Caco-2 (cell line): ENCODE results near the gene ZNF532. TPM values are rescaled to one million over a fixed set of nuclear protein-coding genes. Genes with fewer than 3 reads are reported as not detected.

Experiments
- Bru-seq: library from RNA; stranded (reverse); fragments of 400-500 nt; gene quantifications from one replicate; lab custom pipeline; 2021; lab: Mats Ljungman, UMichigan
- BruChase-seq, 2 experiments: library from RNA; stranded (reverse); fragments of 400-500 nt; gene quantifications; one replicate each; lab custom pipeline; 2021; lab: Mats Ljungman, UMichigan
- BruUV-seq: library from RNA; stranded (reverse); fragments of 400-500 nt; replicated peaks from 2 replicates; lab custom pipeline; 2021; lab: Mats Ljungman, UMichigan
- CTCF ChIA-PET: fragments of 300-600 bp; sonication (Branson Sonifier 250); formaldehyde crosslinking; loops from one replicate; lab custom pipeline; 2022; ENCODE audit warnings: antibody characterized with exemption; lab: Charles Lee
- POLR2A ChIA-PET: fragments of 300-600 bp; sonication (Branson Sonifier 250); formaldehyde crosslinking; loops from one replicate; lab custom pipeline; 2022; ENCODE audit warnings: antibody characterized with exemption; lab: Charles Lee
- DNase-seq, 2 experiments: peaks; one replicate each; pipeline versions ENCODE4 v3.0.0 to v3.0.0-alpha.2; 2020 to 2022
- H3K27me3 ChIP-seq: replicated peaks from 2 replicates; pipeline ENCODE4 v1.6.0; 2011; ENCODE audit warnings: low read length; ENCODE audit not compliant: control insufficient read depth, insufficient read depth
- H3K36me3 ChIP-seq: 2 replicates; pipeline ENCODE4 v1.5.1; 2011; ENCODE audit warnings: low read length; ENCODE audit not compliant: control insufficient read depth, insufficient read depth
- H3K4me1 ChIP-seq: fragments of 250-450 bp; sonication (Bioruptor Pico); 2 replicates; pipeline ENCODE4 v1.5.1; 2020; ENCODE audit warnings: mild to moderate bottlenecking
- H3K4me3 ChIP-seq: 2 replicates; pipeline ENCODE4 v1.5.1; 2011; ENCODE audit warnings: low read depth, mild to moderate bottlenecking, control low read depth, low read length
- H3K9me3 ChIP-seq: fragments of 250-450 bp; sonication (Bioruptor Pico); 2 replicates; pipeline ENCODE4 v1.5.1; 2020; ENCODE audit warnings: mild to moderate bottlenecking, moderate library complexity
- H3K27ac Mint-ChIP-seq: one replicate; pipeline ENCODE4 v1.8.0; 2022; ENCODE audit warnings: mixed read lengths; ENCODE audit not compliant: unreplicated experiment
- H3K27me3 Mint-ChIP-seq: one replicate; pipeline ENCODE4 v1.8.0; 2022; ENCODE audit warnings: mixed read lengths; ENCODE audit not compliant: insufficient read depth, unreplicated experiment
- H3K36me3 Mint-ChIP-seq: one replicate; pipeline ENCODE4 v1.8.0; 2022; ENCODE audit warnings: mild to moderate bottlenecking, mixed read lengths; ENCODE audit not compliant: insufficient read depth, unreplicated experiment
- H3K4me1 Mint-ChIP-seq: one replicate; pipeline ENCODE4 v1.8.0; 2022; ENCODE audit warnings: low read depth, mixed read lengths; ENCODE audit not compliant: unreplicated experiment
- H3K4me3 Mint-ChIP-seq: one replicate; pipeline ENCODE4 v1.8.0; 2022; ENCODE audit warnings: mild to moderate bottlenecking, moderate library complexity, mixed read lengths; ENCODE audit not compliant: unreplicated experiment
- H3K9me3 Mint-ChIP-seq: one replicate; pipeline ENCODE4 v1.8.0; 2022; ENCODE audit warnings: mixed read lengths; ENCODE audit not compliant: unreplicated experiment
- intact Hi-C: fragments of 100-400 bp; cut with micrococcal nuclease; formaldehyde crosslinking; loops from one replicate; pipeline ENCODE4 v1.10.0; 2022; ENCODE audit not compliant: unreplicated experiment
- long read RNA-seq: library from polyadenylated mRNA; stranded (forward); transcript quantifications from one replicate; pipeline ENCODE4 v2.0.0, GENCODE V29; 2022
- total RNA-seq: library from RNA; stranded (reverse); gene quantifications from 2 replicates; pipeline ENCODE4 v1.2.3, GENCODE V29; 2022
- TF ChIP-seq, protein P1 (sequence below), 2 experiments: fragments of 200-600 bp in 1 of 2; IDR thresholded peaks; 1 replicate in 1 of 2; 2 replicates in 1 of 2; pipeline versions ENCODE4 v1.5.1 to v1.8.0; 2011 to 2022; ENCODE audit warnings: antibody characterized with exemption in 1 of 2, control low read depth in 1 of 2, inconsistent platforms in 1 of 2, low read depth in 1 of 2, low read length in 1 of 2, mild to moderate bottlenecking in 1 of 2, moderate library complexity in 1 of 2; ENCODE audit not compliant: insufficient read depth in 1 of 2, severe bottlenecking in 1 of 2, unreplicated experiment in 1 of 2

ZNF532 gene, protein sequence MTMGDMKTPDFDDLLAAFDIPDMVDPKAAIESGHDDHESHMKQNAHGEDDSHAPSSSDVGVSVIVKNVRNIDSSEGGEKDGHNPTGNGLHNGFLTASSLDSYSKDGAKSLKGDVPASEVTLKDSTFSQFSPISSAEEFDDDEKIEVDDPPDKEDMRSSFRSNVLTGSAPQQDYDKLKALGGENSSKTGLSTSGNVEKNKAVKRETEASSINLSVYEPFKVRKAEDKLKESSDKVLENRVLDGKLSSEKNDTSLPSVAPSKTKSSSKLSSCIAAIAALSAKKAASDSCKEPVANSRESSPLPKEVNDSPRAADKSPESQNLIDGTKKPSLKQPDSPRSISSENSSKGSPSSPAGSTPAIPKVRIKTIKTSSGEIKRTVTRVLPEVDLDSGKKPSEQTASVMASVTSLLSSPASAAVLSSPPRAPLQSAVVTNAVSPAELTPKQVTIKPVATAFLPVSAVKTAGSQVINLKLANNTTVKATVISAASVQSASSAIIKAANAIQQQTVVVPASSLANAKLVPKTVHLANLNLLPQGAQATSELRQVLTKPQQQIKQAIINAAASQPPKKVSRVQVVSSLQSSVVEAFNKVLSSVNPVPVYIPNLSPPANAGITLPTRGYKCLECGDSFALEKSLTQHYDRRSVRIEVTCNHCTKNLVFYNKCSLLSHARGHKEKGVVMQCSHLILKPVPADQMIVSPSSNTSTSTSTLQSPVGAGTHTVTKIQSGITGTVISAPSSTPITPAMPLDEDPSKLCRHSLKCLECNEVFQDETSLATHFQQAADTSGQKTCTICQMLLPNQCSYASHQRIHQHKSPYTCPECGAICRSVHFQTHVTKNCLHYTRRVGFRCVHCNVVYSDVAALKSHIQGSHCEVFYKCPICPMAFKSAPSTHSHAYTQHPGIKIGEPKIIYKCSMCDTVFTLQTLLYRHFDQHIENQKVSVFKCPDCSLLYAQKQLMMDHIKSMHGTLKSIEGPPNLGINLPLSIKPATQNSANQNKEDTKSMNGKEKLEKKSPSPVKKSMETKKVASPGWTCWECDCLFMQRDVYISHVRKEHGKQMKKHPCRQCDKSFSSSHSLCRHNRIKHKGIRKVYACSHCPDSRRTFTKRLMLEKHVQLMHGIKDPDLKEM (N-terminal part only)
- total RNA-seq (27.7 and 32.7 TPM in 2 replicates), Bru-seq, nascent RNA (percentile 62 among the genes with signal in this experiment), BruChase-seq, experiment 1, labeled RNA remaining after a 2-hour chase (percentile 61 among the genes with signal in this experiment), BruChase-seq, experiment 2, labeled RNA remaining after a 6-hour chase (percentile 66 among the genes with signal in this experiment)
- long read RNA-seq, full-length matches to known transcripts = 2 of 9 reads
- long read RNA-seq, partial matches to known transcripts = 0 of 9 reads
- long read RNA-seq, other reads (novel, unspliced or antisense) = 7 of 9 reads

DNA sequence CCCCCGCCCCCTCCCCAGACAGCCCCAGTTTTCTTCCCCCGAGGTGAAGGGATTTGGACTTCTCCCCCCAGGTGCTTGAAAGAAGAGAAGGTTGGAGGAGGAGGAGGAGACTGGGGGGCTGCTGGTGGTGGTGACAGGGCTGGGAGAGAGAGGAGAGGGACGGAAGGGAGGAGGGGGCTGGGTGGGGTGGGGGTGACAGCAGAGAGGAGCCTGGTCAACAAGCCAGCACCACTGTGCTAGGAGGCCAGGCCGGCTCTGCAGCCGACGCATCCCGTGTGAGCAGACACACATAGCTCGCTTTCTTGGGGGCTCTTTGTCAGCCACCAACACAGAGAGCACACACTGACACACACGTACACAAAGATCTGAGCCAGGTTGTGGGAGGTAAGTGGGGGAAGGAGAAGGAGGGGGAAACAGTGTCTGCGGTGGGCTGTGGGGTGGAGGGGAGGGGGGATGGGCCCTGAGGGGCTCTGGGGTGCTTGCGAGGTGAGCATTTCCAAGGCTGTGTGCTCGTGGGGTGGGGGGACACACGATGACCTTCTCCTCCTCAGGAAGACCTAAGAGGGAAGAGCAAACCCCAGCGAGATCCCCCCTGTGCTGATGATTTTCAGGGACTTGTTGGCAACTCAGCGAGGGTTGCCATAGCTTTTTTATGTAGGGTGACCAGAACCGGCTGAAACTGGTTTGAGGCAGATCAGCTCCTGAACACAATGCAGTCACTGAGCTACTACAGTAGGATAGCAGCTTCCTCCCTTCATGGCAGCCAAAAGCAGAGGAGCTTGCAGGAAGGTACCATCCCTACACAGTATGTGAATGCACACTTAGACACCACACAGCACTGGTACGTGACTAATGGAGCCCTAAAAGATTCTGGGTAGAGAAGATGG, at the start of gene ZNF532:
Gene ZNF532 (plus strand): TSS at position 732 of the 887 bp plus-strand sequence. CDS start 53,411 bp downstream, outside the sequence.
- Mint-ChIP-seq H3K27me3 (no peaks in the 10 kb centered on the region), H3K4me1 (no peaks in the 10 kb centered on the region), H3K9me3 (no peaks in the 10 kb centered on the region), H3K36me3 (peaks cover 28% of the 10 kb centered on the region), H3K4me3 (peak within 1 kb of the TSS; percentile 67), H3K27ac (peak within 1 kb of the TSS; percentile 73)
- Histone ChIP-seq H3K9me3 (no peaks in the 10 kb centered on the region), H3K4me1 (no peaks in the 10 kb centered on the region), H3K4me3 (peak within 1 kb of the TSS; percentile 23), H3K36me3 (no peaks in the 10 kb centered on the region), H3K27me3 (no peaks in the 10 kb centered on the region)
- intact Hi-C loops = loop anchor here (5.0 kb wide), 1 partner anchor 77 kb away; no protein-coding TSS in a partner anchor
- TF ChIP-seq, protein P1, sequence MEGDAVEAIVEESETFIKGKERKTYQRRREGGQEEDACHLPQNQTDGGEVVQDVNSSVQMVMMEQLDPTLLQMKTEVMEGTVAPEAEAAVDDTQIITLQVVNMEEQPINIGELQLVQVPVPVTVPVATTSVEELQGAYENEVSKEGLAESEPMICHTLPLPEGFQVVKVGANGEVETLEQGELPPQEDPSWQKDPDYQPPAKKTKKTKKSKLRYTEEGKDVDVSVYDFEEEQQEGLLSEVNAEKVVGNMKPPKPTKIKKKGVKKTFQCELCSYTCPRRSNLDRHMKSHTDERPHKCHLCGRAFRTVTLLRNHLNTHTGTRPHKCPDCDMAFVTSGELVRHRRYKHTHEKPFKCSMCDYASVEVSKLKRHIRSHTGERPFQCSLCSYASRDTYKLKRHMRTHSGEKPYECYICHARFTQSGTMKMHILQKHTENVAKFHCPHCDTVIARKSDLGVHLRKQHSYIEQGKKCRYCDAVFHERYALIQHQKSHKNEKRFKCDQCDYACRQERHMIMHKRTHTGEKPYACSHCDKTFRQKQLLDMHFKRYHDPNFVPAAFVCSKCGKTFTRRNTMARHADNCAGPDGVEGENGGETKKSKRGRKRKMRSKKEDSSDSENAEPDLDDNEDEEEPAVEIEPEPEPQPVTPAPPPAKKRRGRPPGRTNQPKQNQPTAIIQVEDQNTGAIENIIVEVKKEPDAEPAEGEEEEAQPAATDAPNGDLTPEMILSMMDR (IDR thresholded peaks at IDR 0.05; ENCODE audit: insufficient read depth in 1 of 2, low read depth in 1 of 2, low read length in 1 of 2, severe bottlenecking in 1 of 2, unreplicated experiment in 1 of 2) = no peak
- ChIA-PET CTCF (no interaction called here), POLR2A (no interaction called here)
- no TSS peak for BruUV-seq
- DNase-seq = peak; percentile 11 to 42

DNA sequence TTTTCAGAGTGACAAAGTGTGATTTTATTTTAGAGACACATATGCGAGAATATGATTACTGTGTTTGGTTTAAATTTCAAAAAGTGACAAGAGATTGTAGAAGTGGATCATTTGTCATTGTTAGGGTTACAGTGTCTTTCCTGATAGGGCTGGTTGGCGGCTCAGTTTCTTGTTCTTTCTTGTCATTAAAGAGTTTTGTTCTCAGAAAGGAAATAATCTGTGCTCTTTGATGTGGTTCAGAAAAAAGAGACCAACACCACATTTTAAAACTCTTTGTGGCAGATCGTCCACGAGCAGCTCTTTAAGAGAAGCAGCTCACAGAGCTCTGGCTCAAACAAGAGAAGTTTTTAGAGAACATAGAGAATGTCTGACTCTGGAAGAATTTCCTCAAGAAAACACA, 45.6 kb upstream of the ZNF532 start:
- CTCF ChIA-PET = no interaction called here
- intact Hi-C loops = no loop called here
- no peak overlapping the region for H3K27ac Mint-ChIP-seq

More for the DNA sequence above, 45.6 kb upstream of the ZNF532 start:
- H3K27me3 Mint-ChIP-seq = no peaks in the 10 kb centered on the region
- H3K9me3 ChIP-seq = no peaks in the 10 kb centered on the region
- TF ChIP-seq, protein P1 (IDR thresholded peaks at IDR 0.05; ENCODE audit: insufficient read depth in 1 of 2, low read depth in 1 of 2, low read length in 1 of 2, severe bottlenecking in 1 of 2, unreplicated experiment in 1 of 2) = no peak
- no TSS peak for BruUV-seq
- no peaks in the 10 kb centered on the region for H3K4me1 Mint-ChIP-seq
- POLR2A ChIA-PET = no interaction called here
- no peaks in the 10 kb centered on the region for H3K9me3 Mint-ChIP-seq
- no peaks in the 10 kb centered on the region for H3K27me3 ChIP-seq
- no peaks in the 10 kb centered on the region for H3K36me3 ChIP-seq
- H3K4me3 Mint-ChIP-seq = no peak overlapping the region
- no peaks in the 10 kb centered on the region for H3K36me3 Mint-ChIP-seq
- no peak overlapping the region for H3K4me3 ChIP-seq
- no peaks in the 10 kb centered on the region for H3K4me1 ChIP-seq
- no peak for DNase-seq
